Left ventricle myocardium inferior (tissue), 1 donor: ENCODE results near the gene SPEM3. TPM values are rescaled to one million over a fixed set of nuclear protein-coding genes. Genes with fewer than 3 reads are reported as not detected.

ENCODE experiments used
- DNase-seq: peaks from one replicate; pipeline ENCODE4 v3.0.0-alpha.2; 2020
- H3K27ac ChIP-seq: fragments of 200-600 bp; replicated peaks from 2 replicates; pipeline ENCODE4 v1.8.0; 2021
- H3K27me3 ChIP-seq: fragments of 200-600 bp; 2 replicates; pipeline ENCODE4 v1.8.0; 2021; ENCODE audit warnings: low read depth
- H3K36me3 ChIP-seq: fragments of 200-600 bp; 2 replicates; pipeline ENCODE4 v1.8.0; 2021
- H3K4me1 ChIP-seq: fragments of 200-600 bp; 2 replicates; pipeline ENCODE4 v1.8.0; 2021
- H3K4me3 ChIP-seq: fragments of 200-600 bp; 2 replicates; pipeline ENCODE4 v1.8.0; 2021; ENCODE audit warnings: mild to moderate bottlenecking, moderate library complexity
- H3K9me3 ChIP-seq: fragments of 200-600 bp; replicated peaks from 2 replicates; pipeline ENCODE4 v1.8.0; 2021
- CTCF ChIP-seq: fragments of 200-600 bp; IDR thresholded peaks from 2 replicates; pipeline ENCODE4 v1.8.0; 2021; ENCODE audit warnings: antibody characterized with exemption, mild to moderate bottlenecking, borderline replicate concordance
- intact Hi-C: fragments of 100-400 bp; cut with micrococcal nuclease; formaldehyde crosslinking; loops from one replicate; pipeline ENCODE4 v1.11.0; 2022
- total RNA-seq: library from RNA; stranded (reverse); fragmentation: NEBNext Ultra II Directional; extraction: Animal tissue kit (Norgen Biotek cat#: 25700); gene quantifications from one replicate; pipeline ENCODE4 v1.2.1, GENCODE V29; 2021
- donor health status: DM: no; HTN: yes; CAD: no; lungs with severe emphysema.

The SPEM3 gene
- total RNA-seq, 1 donor from 2014 or later = not detected

- DNase-seq = no peak
- H3K4me1 ChIP-seq = no peaks in the 10 kb centered on the region
- H3K9me3 ChIP-seq = no peaks in the 10 kb centered on the region
- no peak within 1 kb of the TSS for H3K4me3 ChIP-seq
- H3K27ac ChIP-seq = no peak within 1 kb of the TSS
- TF ChIP-seq CTCF = no peak
- H3K36me3 ChIP-seq = no peaks in the 10 kb centered on the region
- H3K27me3 ChIP-seq = no peaks in the 10 kb centered on the region
- intact Hi-C loops = no loop called here
Measured at GRCh38 chr17:7419819-7420610, 8.6 kb upstream of the SPEM3 start, which contains the start of gene SPEM1. Gene SPEM1 (plus strand): TSS chr17:7420324. CDS start chr17:7420385, 61 bp downstream.

- Histone ChIP-seq H3K9me3 (no peaks in the 10 kb centered on the region), H3K36me3 (no peaks in the 10 kb centered on the region), H3K27me3 (no peaks in the 10 kb centered on the region), H3K27ac (no peak overlapping the region), H3K4me3 (no peak overlapping the region), H3K4me1 (no peaks in the 10 kb centered on the region)
- no peak for TF ChIP-seq CTCF
- intact Hi-C loops = no loop called here
- DNase-seq = no peak
Measured at GRCh38 chr17:7421186-7421585, 7.5 kb upstream of the SPEM3 start.

- H3K36me3 ChIP-seq = no peaks in the 10 kb centered on the region
- no peak overlapping the region for H3K4me3 ChIP-seq
- no peaks in the 10 kb centered on the region for H3K27me3 ChIP-seq
- no peaks in the 10 kb centered on the region for H3K4me1 ChIP-seq
- DNase-seq = no peak
- intact Hi-C loops = no loop called here
- no peaks in the 10 kb centered on the region for H3K9me3 ChIP-seq
- TF ChIP-seq CTCF = no peak
- H3K27ac ChIP-seq = no peak overlapping the region
Measured at GRCh38 chr17:7423679-7424078, 5.0 kb upstream of the SPEM3 start.

GRCh38 chr17:7425316-7425715, 3.3 kb upstream of the SPEM3 start, which contains the start of gene SPEM2:
Gene SPEM2 (plus strand): TSS chr17:7425616. CDS start chr17:7425689, 73 bp downstream.
- Histone ChIP-seq H3K4me3 (no peak within 1 kb of the TSS), H3K4me1 (no peaks in the 10 kb centered on the region), H3K27me3 (no peaks in the 10 kb centered on the region), H3K9me3 (no peaks in the 10 kb centered on the region), H3K36me3 (no peaks in the 10 kb centered on the region), H3K27ac (no peak within 1 kb of the TSS)
- DNase-seq = no peak
- intact Hi-C loops = no loop called here
- no peak for TF ChIP-seq CTCF

GRCh38 chr17:7425756-7426155, 2.9 kb upstream of the SPEM3 start:
- Histone ChIP-seq H3K4me1 (no peaks in the 10 kb centered on the region), H3K9me3 (no peaks in the 10 kb centered on the region), H3K4me3 (no peak overlapping the region), H3K27ac (no peak overlapping the region), H3K36me3 (no peaks in the 10 kb centered on the region), H3K27me3 (no peaks in the 10 kb centered on the region)
- no peak for DNase-seq
- intact Hi-C loops = no loop called here
- no peak for TF ChIP-seq CTCF
